HEK293T (cell line): ENCODE data around the gene HTN1.
"Not testable (repeated sequence)": the region's sequence is repeated elsewhere in the genome, so short reads cannot be mapped to it uniquely, and the experiment has no call there.

Experiments used
- ARNT ChIP-seq: fragments of 450-650 bp; IDR thresholded peaks from 2 replicates; pipeline ENCODE4 v1.6.1; 2017; ENCODE audit warnings: mild to moderate bottlenecking
- BHLHE40 ChIP-seq: fragments of 450-650 bp; IDR thresholded peaks from 2 replicates; pipeline ENCODE4 v1.6.1; 2016; ENCODE audit warnings: mild to moderate bottlenecking, moderate library complexity, borderline replicate concordance
- ELF4 ChIP-seq: fragments of 450-650 bp; IDR thresholded peaks from 2 replicates; pipeline ENCODE4 v1.6.1; 2017; ENCODE audit warnings: antibody characterized with exemption
- FOXM1 ChIP-seq: fragments of 450-650 bp; IDR thresholded peaks from 2 replicates; pipeline ENCODE4 v1.6.1; 2017; ENCODE audit warnings: mild to moderate bottlenecking, borderline replicate concordance
- L3MBTL2 ChIP-seq: fragments of 450-650 bp; conservative IDR thresholded peaks from 2 replicates; pipeline ENCODE4 v1.6.1; 2016; ENCODE audit warnings: mild to moderate bottlenecking
- LEF1 ChIP-seq: fragments of 450-650 bp; IDR thresholded peaks from 2 replicates; pipeline ENCODE4 v1.6.1; 2017; ENCODE audit warnings: mild to moderate bottlenecking, borderline replicate concordance
- SP1 ChIP-seq: fragments of 450-650 bp; IDR thresholded peaks from 2 replicates; pipeline ENCODE4 v1.6.1; 2017
- SUZ12 ChIP-seq: fragments of 450-650 bp; IDR thresholded peaks from 2 replicates; pipeline ENCODE4 v1.6.1; 2016; ENCODE audit warnings: mild to moderate bottlenecking

DNA sequence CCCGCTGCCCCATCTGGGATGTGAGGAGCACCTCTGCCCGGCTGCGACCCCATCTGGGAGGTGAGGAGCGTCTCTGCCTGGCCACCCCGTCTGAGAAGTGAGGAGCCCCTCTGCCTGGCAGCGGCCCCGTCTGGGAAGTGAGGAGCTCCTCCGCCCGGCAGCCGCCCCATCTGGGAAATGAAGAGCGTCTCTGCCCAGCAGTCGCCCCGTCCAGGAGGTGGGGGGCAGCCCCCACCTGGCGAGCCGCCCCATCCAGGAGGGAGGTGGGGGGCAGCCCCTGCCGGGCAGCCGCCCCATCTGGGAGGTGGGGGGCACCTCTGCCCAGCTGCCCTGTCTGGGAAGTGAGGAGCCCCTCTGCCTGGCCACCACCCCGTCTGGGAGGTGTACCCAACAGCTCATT, 12.7 kb upstream of the HTN1 start:
- TF ChIP-seq SP1, BHLHE40, SUZ12, ELF4, L3MBTL2, FOXM1, ARNT, LEF1: not testable (repeated sequence)
